HepG2 (cell line): ENCODE measurements around the gene DCAF7. TPM values are rescaled to one million over a fixed set of nuclear protein-coding genes. Genes with fewer than 3 reads are reported as not detected.

Experiments
- BRCA1 ChIP-seq: sonication (generic); formaldehyde crosslinking; IDR thresholded peaks from 2 replicates; pipeline ENCODE4 v1.4.0; 2020; ENCODE audit warnings: missing genetic modification reagents
- CHD2 ChIP-seq: IDR thresholded peaks from 2 replicates; pipeline ENCODE4 v1.6.1; 2011; ENCODE audit warnings: low read depth, low read length, improper control_type of control experiment
- MAF1 ChIP-seq: sonication (generic); formaldehyde crosslinking; IDR thresholded peaks from 2 replicates; pipeline ENCODE4 v1.5.0; 2020; ENCODE audit warnings: missing genetic modification reagents, borderline replicate concordance
- MXD3 ChIP-seq: IDR thresholded peaks from 2 replicates; pipeline ENCODE4 v1.6.1; 2016; ENCODE audit warnings: mild to moderate bottlenecking, missing biosample characterization, missing genetic modification reagents
- WIZ ChIP-seq: sonication (generic); formaldehyde crosslinking; IDR thresholded peaks from 2 replicates; pipeline ENCODE4 v1.5.1; 2020; ENCODE audit warnings: mild to moderate bottlenecking, missing genetic modification reagents
- ZNF318 ChIP-seq: sonication (generic); formaldehyde crosslinking; IDR thresholded peaks from 2 replicates; pipeline ENCODE4 v1.4.0; 2020; ENCODE audit warnings: mild to moderate bottlenecking, missing genetic modification reagents
- ZNF691 ChIP-seq: sonication (generic); formaldehyde crosslinking; IDR thresholded peaks from 2 replicates; pipeline ENCODE4 v1.4.0; 2020; ENCODE audit warnings: missing genetic modification reagents, low read depth, mild to moderate bottlenecking, borderline replicate concordance
- ZUFSP ChIP-seq: sonication (generic); formaldehyde crosslinking; IDR thresholded peaks from 2 replicates; pipeline ENCODE4 v1.9.0; 2021; ENCODE audit warnings: missing genetic modification reagents, mild to moderate bottlenecking, borderline replicate concordance
- polyA plus RNA-seq, 8 experiments: library from polyadenylated mRNA; depleted of rRNA in 3 of 8; stranded (reverse) in 7 of 8; unstranded in 1 of 8; fragments of >200 nt; fragmentation: Illumina TruSeq in 4 of 8; extraction: Trizol in 4 of 8; gene quantifications; 2 replicates each; pipeline versions ENCODE4 v1.2.1 to v1.2.3, GENCODE V29; 2011 to 2016; ENCODE audit warnings: low read depth in 4 of 8, missing spikeins in 1 of 8, mixed read lengths in 1 of 8; ENCODE audit not compliant: insufficient read depth in 1 of 8
- total RNA-seq, 5 experiments: library from RNA; depleted of rRNA; stranded (reverse); fragments of >200 nt; fragmentation: Illumina TruSeq; extraction: Trizol; gene quantifications; 2 replicates each; pipeline ENCODE4 v1.2.3, GENCODE V29; 2016; ENCODE audit warnings: low read depth in 1 of 5

Gene DCAF7
- total and polyA plus RNA-seq, 2 of the 13 experiments (the other 11 are each of a cell fraction or from before 2014, with no cell fraction given): 55.2 to 73.4 TPM

GRCh38 chr17:63505341-63505740 lies 44.9 kb upstream of the DCAF7 start (continued):
- TF ChIP-seq ZUFSP (no peak), MXD3 (CRISPR knock-in tag) (no peak), BRCA1 (CRISPR knock-in tag) (no peak), WIZ (no peak), ZNF318 (CRISPR knock-in tag) (no peak), MAF1 (CRISPR knock-in tag) (no peak), ZNF691 (CRISPR knock-in tag) (no peak), CHD2 (no peak)
- TF ChIP-seq, all 625 proteins: peak for 0
